ENCODE results near the gene TBKBP1.

The TBKBP1 gene

GRCh38 chr17:47745037-47745380 is 51.0 kb downstream of the TBKBP1 start:
- Histone ChIP-seq H3K36me3 (ENCODE audit: insufficient read depth) (no peaks in the 10 kb centered on the region), H3K27me3 (ENCODE audit: insufficient read depth, low read depth) (peaks cover 2% of the 10 kb centered on the region; the same call in 1 of the 2 replicates), H3K4me3 (IDR thresholded peaks at IDR 0.05; ENCODE audit: insufficient read depth, low read depth, low read length) (no peak overlapping the region), H2AFZ (ENCODE audit: low read depth) (no peak overlapping the region), H4K20me1 (ENCODE audit: insufficient read depth) (no peaks in the 10 kb centered on the region), H3K4me2 (no peak overlapping the region), H3K27ac (no peak overlapping the region), H3K79me2 (ENCODE audit: insufficient read depth, low read depth) (no peaks in the 10 kb centered on the region), H3K9ac (no peak overlapping the region), H3K4me1 (ENCODE audit: low read depth, poor library complexity, severe bottlenecking) (no peaks in the 10 kb centered on the region)
- TF ChIP-seq CTCF (conservative IDR thresholded peaks at IDR 0.05; ENCODE audit: low read depth, low read length), result no peak

DNA sequence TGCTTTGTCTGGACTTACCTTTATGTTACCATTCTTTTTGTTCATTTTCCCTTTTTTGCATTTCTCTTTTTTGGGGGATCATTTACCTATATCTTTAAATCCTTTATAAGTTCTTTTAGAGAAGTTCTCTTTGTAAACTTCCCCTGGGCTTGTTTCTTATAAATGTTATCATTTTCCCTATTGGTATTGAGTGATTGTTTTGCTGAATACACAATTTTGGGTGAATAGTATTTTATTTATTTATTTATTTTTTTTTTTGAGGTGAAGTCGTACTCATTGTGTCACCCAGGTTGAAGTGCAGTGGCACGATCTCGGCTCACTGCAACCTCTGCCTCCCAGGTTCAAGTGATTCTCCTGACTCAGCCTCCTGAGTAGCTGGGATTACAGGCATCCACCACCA is 57.5 kb downstream of the TBKBP1 start:
- H3K4me3 ChIP-seq (IDR thresholded peaks at IDR 0.05; ENCODE audit: insufficient read depth, low read depth, low read length), result no peak overlapping the region
- H3K27me3 ChIP-seq (ENCODE audit: insufficient read depth, low read depth), result 0 out of 2 replicates have a peak, but pooled peaks cover 2% of the 10 kb centered on the region
- H3K4me1 ChIP-seq (ENCODE audit: low read depth, poor library complexity, severe bottlenecking), result no peaks in the 10 kb centered on the region
- H4K20me1 ChIP-seq (ENCODE audit: insufficient read depth), result no peaks in the 10 kb centered on the region
- H3K4me2 ChIP-seq, result no peak overlapping the region
- no peak overlapping the region for H3K27ac ChIP-seq
- no peak overlapping the region for H3K9ac ChIP-seq
- TF ChIP-seq CTCF (conservative IDR thresholded peaks at IDR 0.05; ENCODE audit: low read depth, low read length), result no peak
- no peak overlapping the region for H2AFZ ChIP-seq (ENCODE audit: low read depth)
- no peaks in the 10 kb centered on the region for H3K79me2 ChIP-seq (ENCODE audit: insufficient read depth, low read depth)
- no peaks in the 10 kb centered on the region for H3K36me3 ChIP-seq (ENCODE audit: insufficient read depth)

DNA sequence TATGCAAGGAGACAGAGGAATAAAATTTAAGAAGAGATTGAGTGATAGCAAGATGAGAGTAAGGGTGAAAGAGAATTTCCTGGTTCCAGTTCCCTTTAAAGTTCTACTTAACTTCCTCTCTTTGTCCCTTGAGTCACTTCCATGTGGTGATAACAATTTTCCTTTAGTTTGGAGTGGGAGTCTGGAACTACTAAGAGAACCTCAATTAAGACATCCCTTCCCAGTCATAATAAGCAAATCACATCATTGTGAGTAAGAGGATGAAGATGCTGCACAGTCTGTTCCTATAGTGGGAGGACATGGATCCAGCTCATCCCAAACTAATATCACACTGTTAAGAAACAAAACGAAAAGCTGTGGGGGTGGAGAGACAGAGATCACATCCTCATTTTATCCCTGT is 63.4 kb downstream of the TBKBP1 start:
- H3K4me1 ChIP-seq (ENCODE audit: low read depth, poor library complexity, severe bottlenecking), result no peaks in the 10 kb centered on the region
- no peaks in the 10 kb centered on the region for H3K36me3 ChIP-seq (ENCODE audit: insufficient read depth)
- H3K27me3 ChIP-seq (ENCODE audit: insufficient read depth, low read depth), result no peaks in the 10 kb centered on the region
- no peak overlapping the region for H2AFZ ChIP-seq (ENCODE audit: low read depth)
- TF ChIP-seq CTCF (conservative IDR thresholded peaks at IDR 0.05; ENCODE audit: low read depth, low read length), result no peak
- H3K9ac ChIP-seq, result no peak overlapping the region
- H4K20me1 ChIP-seq (ENCODE audit: insufficient read depth), result no peaks in the 10 kb centered on the region
- H3K79me2 ChIP-seq (ENCODE audit: insufficient read depth, low read depth), result no peaks in the 10 kb centered on the region
- H3K4me3 ChIP-seq (IDR thresholded peaks at IDR 0.05; ENCODE audit: insufficient read depth, low read depth, low read length), result no peak overlapping the region
- H3K4me2 ChIP-seq, result no peak overlapping the region
- H3K27ac ChIP-seq, result no peak overlapping the region

DNA sequence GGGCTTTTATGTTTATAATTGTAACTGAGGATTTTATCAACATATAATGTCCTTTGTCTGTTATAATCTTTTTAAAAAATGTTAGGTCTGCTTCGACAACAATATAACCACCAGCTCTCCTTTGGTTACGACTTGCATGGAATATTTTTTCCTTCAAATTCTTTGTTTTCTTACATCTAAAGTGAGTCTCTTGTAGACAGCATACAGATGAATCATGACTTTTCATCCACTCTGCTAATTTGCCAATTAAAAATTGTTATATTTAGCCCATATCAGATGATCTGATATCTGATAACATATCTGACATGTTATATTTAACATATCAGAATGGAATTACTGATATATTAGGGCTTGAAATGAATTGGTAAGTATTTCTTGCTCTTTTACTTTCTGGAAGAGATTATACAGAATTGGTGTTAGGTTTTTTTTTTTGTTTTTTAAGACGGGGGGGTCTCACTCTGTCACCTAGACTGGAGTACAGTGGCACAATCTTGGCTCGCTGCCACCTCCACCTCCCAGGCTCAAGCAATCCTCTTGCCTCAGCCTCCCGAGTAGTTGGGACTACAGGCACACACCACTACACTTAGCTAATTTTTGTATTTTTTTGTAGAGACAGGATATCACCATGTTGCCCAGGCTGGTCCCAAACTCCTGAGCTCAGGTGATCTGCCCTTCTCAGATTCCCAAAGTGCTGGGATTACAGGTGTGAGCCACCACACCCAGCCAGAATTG is 66.6 kb downstream of the TBKBP1 start:
- Histone ChIP-seq H3K4me2 (no peak overlapping the region), H2AFZ (ENCODE audit: low read depth) (no peak overlapping the region), H3K79me2 (ENCODE audit: insufficient read depth, low read depth) (no peaks in the 10 kb centered on the region), H3K4me1 (ENCODE audit: low read depth, poor library complexity, severe bottlenecking) (no peaks in the 10 kb centered on the region), H3K9ac (no peak overlapping the region), H3K4me3 (IDR thresholded peaks at IDR 0.05; ENCODE audit: insufficient read depth, low read depth, low read length) (no peak overlapping the region), H3K27me3 (ENCODE audit: insufficient read depth, low read depth) (no peaks in the 10 kb centered on the region), H3K27ac (no peak overlapping the region), H3K36me3 (ENCODE audit: insufficient read depth) (no peaks in the 10 kb centered on the region), H4K20me1 (ENCODE audit: insufficient read depth) (no peaks in the 10 kb centered on the region)
- TF ChIP-seq CTCF (conservative IDR thresholded peaks at IDR 0.05; ENCODE audit: low read depth, low read length), result no peak
